ENCODE results near the gene PRDM16.

The PRDM16 gene

DNA sequence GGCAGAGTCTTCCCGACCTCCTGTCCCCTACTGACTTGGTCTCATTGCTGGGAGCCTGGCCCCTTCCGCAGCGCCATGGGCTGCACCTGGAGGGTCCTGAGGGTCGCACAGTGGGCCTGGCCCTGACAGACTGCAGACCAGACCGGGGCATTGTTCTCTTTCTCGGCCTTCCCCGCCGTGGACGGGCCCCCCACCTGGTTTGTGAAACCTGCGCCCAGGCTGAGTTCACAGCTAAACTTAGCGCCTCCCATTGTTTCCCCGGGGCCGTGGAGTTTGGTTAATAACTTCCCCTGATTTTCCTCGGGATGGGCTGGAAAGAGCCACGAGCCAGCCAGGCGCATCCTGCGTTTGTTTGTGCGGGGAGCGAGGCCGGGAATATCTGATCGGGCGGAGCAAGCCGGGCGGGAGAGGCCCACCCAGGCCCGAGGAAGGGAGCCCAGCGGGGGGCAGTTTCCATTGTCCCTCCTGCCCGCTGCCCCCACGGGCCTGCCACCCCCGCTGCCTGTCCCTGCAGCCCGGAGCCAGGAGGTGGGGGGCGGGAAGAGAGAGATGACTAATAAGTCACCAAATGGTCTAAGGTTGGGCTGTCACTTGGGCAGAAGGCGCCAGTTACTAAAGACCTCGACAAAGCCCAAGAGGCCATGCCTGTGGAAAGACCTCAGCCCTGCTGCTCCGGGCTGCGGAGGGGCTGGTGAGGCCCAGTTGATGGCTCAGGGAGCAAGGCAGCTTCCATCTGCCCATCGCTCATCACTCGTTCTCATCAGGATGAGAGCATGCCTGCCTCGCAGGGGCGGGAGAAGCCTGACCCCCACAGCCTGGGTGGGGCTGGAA, 346.5 kb downstream of the PRDM16 start:
- CTCF ChIA-PET = interaction anchor here (0.6 to 1.3 kb wide), 2 partner anchors 12 to 98 kb away, joined by 3 to 4 read pairs; no protein-coding TSS in a partner anchor
- no peak for DNase-seq (ENCODE audit: low spot score)
- no peak overlapping the region for H3K27ac ChIP-seq
- POLR2A ChIA-PET (ENCODE audit: low non-redundant PET) = no interaction called here
- TF ChIP-seq, protein P1, sequence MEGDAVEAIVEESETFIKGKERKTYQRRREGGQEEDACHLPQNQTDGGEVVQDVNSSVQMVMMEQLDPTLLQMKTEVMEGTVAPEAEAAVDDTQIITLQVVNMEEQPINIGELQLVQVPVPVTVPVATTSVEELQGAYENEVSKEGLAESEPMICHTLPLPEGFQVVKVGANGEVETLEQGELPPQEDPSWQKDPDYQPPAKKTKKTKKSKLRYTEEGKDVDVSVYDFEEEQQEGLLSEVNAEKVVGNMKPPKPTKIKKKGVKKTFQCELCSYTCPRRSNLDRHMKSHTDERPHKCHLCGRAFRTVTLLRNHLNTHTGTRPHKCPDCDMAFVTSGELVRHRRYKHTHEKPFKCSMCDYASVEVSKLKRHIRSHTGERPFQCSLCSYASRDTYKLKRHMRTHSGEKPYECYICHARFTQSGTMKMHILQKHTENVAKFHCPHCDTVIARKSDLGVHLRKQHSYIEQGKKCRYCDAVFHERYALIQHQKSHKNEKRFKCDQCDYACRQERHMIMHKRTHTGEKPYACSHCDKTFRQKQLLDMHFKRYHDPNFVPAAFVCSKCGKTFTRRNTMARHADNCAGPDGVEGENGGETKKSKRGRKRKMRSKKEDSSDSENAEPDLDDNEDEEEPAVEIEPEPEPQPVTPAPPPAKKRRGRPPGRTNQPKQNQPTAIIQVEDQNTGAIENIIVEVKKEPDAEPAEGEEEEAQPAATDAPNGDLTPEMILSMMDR (conservative IDR thresholded peaks at IDR 0.05; ENCODE audit: low read depth) = no peak

DNA sequence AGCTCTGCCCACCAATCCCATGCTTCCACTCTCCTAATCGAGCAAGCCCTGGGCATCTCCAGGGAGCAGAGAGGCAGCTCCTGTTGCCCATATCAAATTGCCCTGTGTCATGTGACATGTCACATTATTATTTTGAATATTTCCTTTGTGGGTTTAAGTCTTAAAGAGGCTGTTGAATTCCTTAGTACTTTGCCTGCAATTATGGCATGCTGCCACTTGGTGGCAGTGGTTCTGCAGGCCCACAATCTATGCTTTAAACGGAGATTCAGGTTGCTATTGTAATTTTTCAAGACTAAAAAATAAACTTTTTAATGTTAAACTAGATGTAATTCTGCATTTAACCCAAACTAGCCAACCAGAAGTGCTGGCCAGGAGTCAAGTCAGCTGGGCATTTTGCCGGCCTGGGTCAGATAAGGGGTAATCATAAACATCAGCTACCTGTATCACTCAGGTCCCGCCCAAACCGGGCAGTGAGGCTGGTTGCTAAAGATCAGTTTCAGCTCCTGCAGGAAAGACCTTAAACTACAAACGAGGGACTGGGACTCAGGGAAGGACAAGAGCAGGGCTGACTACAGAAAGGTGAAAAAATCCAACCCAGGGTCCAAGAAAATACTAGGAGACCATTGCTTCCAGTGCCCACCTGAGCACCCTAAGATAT, 348.2 kb downstream of the PRDM16 start:
- no peak for DNase-seq (ENCODE audit: low spot score)
- no peak overlapping the region for H3K27ac ChIP-seq
- TF ChIP-seq, protein P1 (conservative IDR thresholded peaks at IDR 0.05; ENCODE audit: low read depth) = no peak
- ChIA-PET CTCF (interaction anchor here (0.6 to 1.3 kb wide), 6 partner anchors 13 to 595 kb away, joined by 3 to 5 read pairs (median 3); no protein-coding TSS in a partner anchor), POLR2A (ENCODE audit: low non-redundant PET) (no interaction called here)

DNA sequence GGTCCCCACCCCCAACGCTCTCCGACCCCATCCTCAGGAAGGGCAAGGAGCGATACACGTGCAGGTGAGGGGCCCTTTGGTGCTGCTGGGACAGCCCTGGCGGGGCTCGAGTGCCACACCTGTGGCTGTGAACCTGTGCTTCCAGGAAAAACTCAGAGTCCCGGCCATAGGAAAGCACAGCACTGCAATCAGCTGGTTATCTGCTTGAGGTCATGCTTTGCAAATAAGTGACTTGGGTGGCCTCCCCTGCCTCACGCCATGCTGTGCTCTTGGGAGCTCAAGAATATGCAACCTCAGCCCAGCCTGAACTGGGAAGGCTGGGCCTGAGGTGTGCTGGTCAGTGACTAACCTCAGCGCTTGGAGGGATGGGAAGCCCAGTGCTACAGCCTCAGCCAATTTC, 348.9 kb downstream of the PRDM16 start:
- DNase-seq (ENCODE audit: low spot score) = no peak
- no peak overlapping the region for H3K27ac ChIP-seq
- CTCF ChIA-PET = interaction anchor here (0.6 to 0.7 kb wide), 2 partner anchors 12 to 19 kb away, joined by 3 to 5 read pairs; no protein-coding TSS in a partner anchor
- TF ChIP-seq, protein P1 (conservative IDR thresholded peaks at IDR 0.05; ENCODE audit: low read depth) = no peak
- POLR2A ChIA-PET (ENCODE audit: low non-redundant PET) = no interaction called here

DNA sequence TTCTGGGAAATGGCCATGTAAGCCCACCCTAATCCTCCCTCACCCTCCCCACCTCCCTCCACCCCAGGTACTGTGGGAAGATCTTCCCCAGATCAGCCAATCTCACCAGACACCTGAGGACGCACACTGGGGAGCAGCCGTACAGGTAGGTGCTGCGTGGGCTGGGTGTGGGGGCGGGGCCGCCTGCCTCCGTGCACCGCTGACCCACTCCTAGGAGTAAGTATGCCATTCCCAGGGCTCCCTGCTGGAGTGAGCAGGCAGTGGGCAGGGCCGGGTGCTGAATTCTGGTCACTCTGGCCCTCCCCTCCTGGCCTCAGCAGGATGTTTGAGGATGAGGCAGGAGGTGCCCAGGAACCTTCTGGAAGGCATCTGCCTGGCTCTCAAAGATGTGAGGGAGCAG, 349.6 kb downstream of the PRDM16 start:
- H3K27ac ChIP-seq = no peak overlapping the region
- POLR2A ChIA-PET (ENCODE audit: low non-redundant PET) = no interaction called here
- CTCF ChIA-PET = interaction anchor here (0.6 to 1.1 kb wide), 2 partner anchors 16 to 108 kb away, joined by 4 to 5 read pairs; no protein-coding TSS in a partner anchor
- DNase-seq (ENCODE audit: low spot score) = no peak
- TF ChIP-seq, protein P1 (conservative IDR thresholded peaks at IDR 0.05; ENCODE audit: low read depth) = no peak

DNA sequence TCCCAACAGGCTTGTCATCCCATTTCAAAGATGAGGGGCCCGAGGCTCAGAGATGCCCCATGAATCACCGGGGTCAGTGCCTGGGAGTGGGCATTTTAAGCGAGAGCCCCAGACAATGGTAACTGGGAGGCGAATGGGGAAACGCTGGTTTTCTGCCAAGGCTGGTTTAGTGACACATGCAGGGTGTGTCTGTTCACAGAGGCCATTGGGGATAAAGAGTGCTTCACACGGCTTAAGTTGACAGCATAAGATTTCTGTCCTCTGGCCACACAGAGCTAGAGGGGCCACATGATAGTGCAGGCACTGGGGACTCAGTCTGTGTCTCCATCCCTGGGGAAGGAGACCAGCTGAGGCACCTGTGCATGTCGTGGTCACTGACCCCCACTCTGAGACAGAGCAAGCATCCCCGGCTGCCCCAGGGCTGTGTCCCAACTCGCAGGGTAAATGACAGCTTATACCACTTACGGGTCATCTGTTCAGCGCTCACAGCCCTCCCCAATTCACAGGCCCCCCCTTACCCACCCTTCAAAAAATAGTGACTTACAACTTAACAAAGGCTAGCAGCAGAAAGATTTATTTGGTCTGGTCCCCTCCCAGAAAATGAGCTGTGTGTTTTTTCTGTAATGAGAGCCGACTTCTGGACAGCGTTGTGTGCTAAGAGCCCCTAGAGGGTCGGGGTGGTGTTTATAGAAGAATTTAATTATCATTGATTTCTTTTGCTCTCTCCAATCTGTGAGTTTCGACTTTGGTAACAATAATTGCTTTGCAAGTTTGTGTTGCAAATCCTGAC, 350.6 kb downstream of the PRDM16 start:
- ChIA-PET CTCF (interaction anchor here (0.6 to 1.2 kb wide), 5 partner anchors 12 to 597 kb away, joined by 3 to 5 read pairs (median 4); no protein-coding TSS in a partner anchor), POLR2A (ENCODE audit: low non-redundant PET) (no interaction called here)
- DNase-seq (ENCODE audit: low spot score) = peak; percentile 41
- TF ChIP-seq, protein P1 (conservative IDR thresholded peaks at IDR 0.05; ENCODE audit: low read depth) = no peak
- H3K27ac ChIP-seq = no peak overlapping the region
